A549 (cell line): Measurements from ENCODE around the gene FGF5. TPM values are rescaled to one million over a fixed set of nuclear protein-coding genes. Genes with fewer than 3 reads are reported as not detected.

Experiments
- ATAC-seq, 2 experiments: fragments of 200-7000 bp in 1 of 2; fragments of >200 bp in 1 of 2; cut with Nextera tagmentation in 1 of 2; cut with Tn5 transposase in 1 of 2; 3 replicates each; pipeline versions ENCODE4 v1.8.0 to v1.9.1; 2018 to 2020; ENCODE audit warnings: mild to moderate bottlenecking in 1 of 2, moderate library complexity in 1 of 2
- CTCF ChIA-PET: fragments of 300-600 bp; sonication (Branson Sonifier 250); formaldehyde crosslinking; extraction: SDS; loops from one replicate; lab custom pipeline; 2021; ENCODE audit warnings: antibody characterized with exemption, inconsistent platforms; lab: Yijun Ruan, JAX
- POLR2A ChIA-PET: fragments of 350-600 bp; formaldehyde crosslinking; extraction: SDS; loops from one replicate; lab custom pipeline; 2021; ENCODE audit warnings: antibody characterized with exemption, inconsistent platforms; lab: Yijun Ruan, JAX
- DNase-seq, 2 experiments: peaks; one replicate each; pipeline versions ENCODE4 v3.0.0 to v3.0.0-alpha.2; 2011 to 2016; ENCODE audit warnings: low read depth in 1 of 2, low spot score in 1 of 2
- FAIRE-seq: peaks from 2 replicates; lab custom pipeline; 2011; peaks lifted over from hg19 to GRCh38; lab: Jason Lieb, UNC
- H3K27ac ChIP-seq, 2 experiments: fragments of >200 bp; sonication (Bioruptor Twin); formaldehyde crosslinking; 3 replicates each; pipeline ENCODE4 v1.5.1; 2016 to 2017
- H3K4me1 ChIP-seq: fragments of >200 bp; sonication (Bioruptor Twin); formaldehyde crosslinking; 3 replicates; pipeline ENCODE4 v1.6.1; 2016
- H3K4me2 ChIP-seq: fragments of >200 bp; sonication (Bioruptor Twin); formaldehyde crosslinking; 3 replicates; pipeline ENCODE4 v1.6.1; 2016
- H3K4me3 ChIP-seq: fragments of >200 bp; sonication (Bioruptor Twin); formaldehyde crosslinking; 3 replicates; pipeline ENCODE4 v1.5.1; 2016
- H3K9me3 ChIP-seq: fragments of >200 bp; sonication (Bioruptor Twin); formaldehyde crosslinking; 3 replicates; pipeline ENCODE4 v1.6.1; 2016
- CBX2 ChIP-seq: fragments of 200-600 bp; sonication (generic); IDR thresholded peaks from 2 replicates; pipeline ENCODE4 v1.6.1; 2016; ENCODE audit warnings: low read depth, mild to moderate bottlenecking, borderline replicate concordance
- CEBPB ChIP-seq, 2 experiments: fragments of >200 bp in 1 of 2; sonication (Bioruptor Twin) in 1 of 2; formaldehyde crosslinking in 1 of 2; IDR thresholded peaks; 2 replicates each; pipeline ENCODE4 v1.6.1; 2012 to 2016
- CHD4 ChIP-seq: fragments of 200-600 bp; sonication (generic); IDR thresholded peaks from 2 replicates; pipeline ENCODE4 v1.6.1; 2016; ENCODE audit warnings: antibody characterized with exemption, mild to moderate bottlenecking, borderline replicate concordance
- GATA3 ChIP-seq: IDR thresholded peaks from 2 replicates; pipeline ENCODE4 v1.6.1; 2012; ENCODE audit warnings: borderline replicate concordance
- HDAC2 ChIP-seq: fragments of 200-600 bp; sonication (generic); IDR thresholded peaks from 2 replicates; pipeline ENCODE4 v1.6.1; 2016
- HEYL ChIP-seq: fragments of 250-450 bp; sonication (Bioruptor Pico); IDR thresholded peaks from 2 replicates; pipeline ENCODE4 v1.8.0; 2021; ENCODE audit warnings: mild to moderate bottlenecking, moderate library complexity
- HOXA7 ChIP-seq: fragments of 250-450 bp; sonication (Bioruptor Pico); IDR thresholded peaks from 2 replicates; pipeline ENCODE4 v1.5.0; 2020; ENCODE audit warnings: mild to moderate bottlenecking, moderate library complexity
- HOXB13 ChIP-seq: fragments of 250-450 bp; sonication (Bioruptor Pico); IDR thresholded peaks from 2 replicates; pipeline ENCODE4 v1.5.0; 2020; ENCODE audit warnings: low read depth, mild to moderate bottlenecking, moderate library complexity
- HOXB5 ChIP-seq: fragments of 250-450 bp; sonication (Bioruptor Pico); IDR thresholded peaks from 2 replicates; pipeline ENCODE4 v1.5.0; 2020; ENCODE audit warnings: mild to moderate bottlenecking, moderate library complexity
- KDM1A ChIP-seq: fragments of 200-600 bp; sonication (generic); IDR thresholded peaks from 2 replicates; pipeline ENCODE4 v1.6.1; 2016; ENCODE audit warnings: low read depth, mild to moderate bottlenecking
- MAZ ChIP-seq: fragments of 150-350 bp; IDR thresholded peaks from 2 replicates; pipeline ENCODE4 v1.6.1; 2014; ENCODE audit warnings: antibody characterized with exemption, low read depth, low read length, borderline replicate concordance
- NPAS2 ChIP-seq: fragments of 250-450 bp; sonication (Bioruptor Pico); IDR thresholded peaks from 2 replicates; pipeline ENCODE4 v1.8.0; 2022; ENCODE audit warnings: mild to moderate bottlenecking, moderate library complexity, borderline replicate concordance
- PBX3 ChIP-seq: IDR thresholded peaks from 2 replicates; pipeline ENCODE4 v1.6.1; 2012
- PHF8 ChIP-seq: fragments of 200-600 bp; sonication (generic); IDR thresholded peaks from 2 replicates; pipeline ENCODE4 v1.6.1; 2016; ENCODE audit warnings: low read depth, mild to moderate bottlenecking, antibody characterized with exemption, moderate library complexity, borderline replicate concordance
- RNF2 ChIP-seq: fragments of 200-600 bp; sonication (generic); IDR thresholded peaks from 2 replicates; pipeline ENCODE4 v1.6.1; 2016; ENCODE audit warnings: low read depth, mild to moderate bottlenecking, antibody characterized with exemption, moderate library complexity, borderline replicate concordance
- SREBF2 ChIP-seq: fragments of 450-650 bp; IDR thresholded peaks from 2 replicates; pipeline ENCODE4 v1.6.1; 2014; ENCODE audit warnings: mild to moderate bottlenecking, moderate library complexity
- TP53 ChIP-seq: fragments of 250-450 bp; sonication (Bioruptor Pico); IDR thresholded peaks from 2 replicates; pipeline ENCODE4 v1.5.0; 2021; ENCODE audit warnings: mild to moderate bottlenecking, moderate library complexity
- ZFP36 ChIP-seq: fragments of 450-650 bp; IDR thresholded peaks from 2 replicates; pipeline ENCODE4 v1.6.1; 2014; ENCODE audit warnings: borderline replicate concordance; ENCODE audit not compliant: partially characterized antibody
- WGBS: methylation state at CpG from one replicate; pipeline ENCODE4 v1.1.6; 2017; ENCODE audit errors: missing lambda C conversion rate; 5-methylcytosine and 5-hydroxymethylcytosine counted together
- polyA plus RNA-seq, 4 experiments: library from polyadenylated mRNA; depleted of rRNA in 3 of 4; stranded (reverse); fragments of >200 nt; fragmentation: RNase III in 1 of 4; extraction: RNeasy Plus Mini Kit Qiagen cat#74134 plus additional on column Dnase treatment in 1 of 4; gene quantifications; 2 replicates in 3 of 4; 3 replicates in 1 of 4; pipeline ENCODE4 v1.2.3, GENCODE V29; 2011 to 2017
- TF ChIP-seq, protein P1 (sequence below): fragments of >200 bp; sonication (Bioruptor Twin); formaldehyde crosslinking; IDR thresholded peaks from 2 replicates; pipeline ENCODE4 v1.6.1; 2016
- TF ChIP-seq, protein P2 (sequence below): fragments of 250-450 bp; sonication (Bioruptor Pico); IDR thresholded peaks from 2 replicates; pipeline ENCODE4 v1.5.0; 2020; ENCODE audit warnings: low read depth, mild to moderate bottlenecking, moderate library complexity
- TF ChIP-seq, protein P3 (sequence below): fragments of 200-600 bp; sonication (generic); IDR thresholded peaks from 2 replicates; pipeline ENCODE4 v1.6.1; 2016; ENCODE audit warnings: antibody characterized with exemption, mild to moderate bottlenecking, moderate library complexity
- TF ChIP-seq, protein P4 (sequence below): fragments of 150-350 bp; IDR thresholded peaks from 2 replicates; pipeline ENCODE4 v1.6.1; 2014; ENCODE audit warnings: low read depth, mild to moderate bottlenecking, low read length

The FGF5 gene
- polyA plus RNA-seq, 2 of the 4 experiments (the other 2 are of a cell fraction), result 0.21 TPM; not detected in 1

DNA sequence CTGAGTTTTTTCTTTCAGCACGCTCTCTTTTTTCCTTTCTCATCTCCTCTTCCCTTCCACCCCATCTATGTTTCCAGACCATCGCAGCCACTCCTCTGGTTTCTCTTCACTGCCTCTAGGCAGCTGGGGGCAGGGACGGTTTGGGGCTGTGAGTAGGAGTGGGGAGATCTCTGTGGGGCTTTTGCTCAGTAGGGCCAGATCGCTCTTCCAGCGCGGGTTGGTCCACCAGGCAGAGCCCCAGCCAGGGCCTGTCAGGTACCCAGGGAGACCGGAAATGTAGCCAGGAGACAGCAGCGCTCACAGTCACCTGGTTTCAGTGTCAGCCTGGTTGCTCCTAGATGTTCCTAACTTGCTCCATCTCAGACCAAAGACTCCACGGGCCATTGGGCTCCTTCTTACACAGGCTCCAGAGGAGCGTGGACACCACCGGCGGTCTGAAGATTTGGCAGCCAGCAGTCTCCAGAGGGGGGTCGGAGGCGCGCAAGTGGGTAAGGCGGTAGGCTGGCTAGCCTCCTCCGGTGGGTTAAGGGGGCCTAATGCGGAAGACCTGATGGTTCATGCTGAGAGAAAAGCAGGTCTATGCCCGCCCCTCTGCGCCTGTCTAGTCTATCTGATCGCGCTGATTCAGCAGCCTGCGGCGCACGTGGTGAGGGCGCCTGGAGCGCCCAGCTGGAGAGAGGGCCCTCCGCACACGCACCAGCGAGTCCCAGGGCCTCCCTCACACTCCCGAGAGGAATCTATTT lies 1.8 kb downstream of the FGF5 start (continued):
- TF ChIP-seq CHD4, result no peak
- no peak for TF ChIP-seq NPAS2

DNA sequence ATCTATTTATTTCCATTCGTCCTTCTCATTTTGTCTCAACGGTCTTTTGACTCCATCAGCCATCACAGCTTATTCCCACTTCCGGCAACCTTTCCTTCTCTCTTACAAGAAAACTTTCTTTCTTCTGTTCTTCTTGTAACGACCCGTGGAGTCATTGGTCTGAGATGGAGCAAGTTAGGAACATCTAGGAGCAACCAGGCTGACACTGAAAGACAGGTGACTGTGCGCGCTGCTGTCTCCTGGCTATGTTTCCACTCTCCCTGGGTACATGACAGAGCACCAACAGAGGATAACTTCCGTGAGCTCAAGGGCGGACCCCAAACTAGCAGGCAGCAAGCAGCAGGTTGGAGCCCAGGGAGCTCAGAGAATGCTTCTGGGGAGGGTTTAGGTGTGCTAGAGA lies 2.5 kb downstream of the FGF5 start:
- no peak for TF ChIP-seq HOXB13
- TF ChIP-seq PBX3, result no peak
- TF ChIP-seq, protein P1, sequence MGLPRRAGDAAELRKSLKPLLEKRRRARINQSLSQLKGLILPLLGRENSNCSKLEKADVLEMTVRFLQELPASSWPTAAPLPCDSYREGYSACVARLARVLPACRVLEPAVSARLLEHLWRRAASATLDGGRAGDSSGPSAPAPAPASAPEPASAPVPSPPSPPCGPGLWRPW, result no peak
- TF ChIP-seq MAZ, result no peak
- TF ChIP-seq HOXB5 (CRISPR knock-in tag), result no peak
- no peak for TF ChIP-seq CEBPB (IDR thresholded peaks at IDR 0.05)
- no peak for TF ChIP-seq GATA3
- no peak for TF ChIP-seq ZFP36
- TF ChIP-seq TP53 (CRISPR knock-in tag), result no peak
- no peak for TF ChIP-seq KDM1A
- TF ChIP-seq, protein P2, sequence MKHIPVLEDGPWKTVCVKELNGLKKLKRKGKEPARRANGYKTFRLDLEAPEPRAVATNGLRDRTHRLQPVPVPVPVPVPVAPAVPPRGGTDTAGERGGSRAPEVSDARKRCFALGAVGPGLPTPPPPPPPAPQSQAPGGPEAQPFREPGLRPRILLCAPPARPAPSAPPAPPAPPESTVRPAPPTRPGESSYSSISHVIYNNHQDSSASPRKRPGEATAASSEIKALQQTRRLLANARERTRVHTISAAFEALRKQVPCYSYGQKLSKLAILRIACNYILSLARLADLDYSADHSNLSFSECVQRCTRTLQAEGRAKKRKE (CRISPR knock-in tag), result no peak
- no peak for TF ChIP-seq RNF2
- no peak for TF ChIP-seq HDAC2
- TF ChIP-seq HOXA7 (CRISPR knock-in tag), result no peak
- TF ChIP-seq, protein P3, sequence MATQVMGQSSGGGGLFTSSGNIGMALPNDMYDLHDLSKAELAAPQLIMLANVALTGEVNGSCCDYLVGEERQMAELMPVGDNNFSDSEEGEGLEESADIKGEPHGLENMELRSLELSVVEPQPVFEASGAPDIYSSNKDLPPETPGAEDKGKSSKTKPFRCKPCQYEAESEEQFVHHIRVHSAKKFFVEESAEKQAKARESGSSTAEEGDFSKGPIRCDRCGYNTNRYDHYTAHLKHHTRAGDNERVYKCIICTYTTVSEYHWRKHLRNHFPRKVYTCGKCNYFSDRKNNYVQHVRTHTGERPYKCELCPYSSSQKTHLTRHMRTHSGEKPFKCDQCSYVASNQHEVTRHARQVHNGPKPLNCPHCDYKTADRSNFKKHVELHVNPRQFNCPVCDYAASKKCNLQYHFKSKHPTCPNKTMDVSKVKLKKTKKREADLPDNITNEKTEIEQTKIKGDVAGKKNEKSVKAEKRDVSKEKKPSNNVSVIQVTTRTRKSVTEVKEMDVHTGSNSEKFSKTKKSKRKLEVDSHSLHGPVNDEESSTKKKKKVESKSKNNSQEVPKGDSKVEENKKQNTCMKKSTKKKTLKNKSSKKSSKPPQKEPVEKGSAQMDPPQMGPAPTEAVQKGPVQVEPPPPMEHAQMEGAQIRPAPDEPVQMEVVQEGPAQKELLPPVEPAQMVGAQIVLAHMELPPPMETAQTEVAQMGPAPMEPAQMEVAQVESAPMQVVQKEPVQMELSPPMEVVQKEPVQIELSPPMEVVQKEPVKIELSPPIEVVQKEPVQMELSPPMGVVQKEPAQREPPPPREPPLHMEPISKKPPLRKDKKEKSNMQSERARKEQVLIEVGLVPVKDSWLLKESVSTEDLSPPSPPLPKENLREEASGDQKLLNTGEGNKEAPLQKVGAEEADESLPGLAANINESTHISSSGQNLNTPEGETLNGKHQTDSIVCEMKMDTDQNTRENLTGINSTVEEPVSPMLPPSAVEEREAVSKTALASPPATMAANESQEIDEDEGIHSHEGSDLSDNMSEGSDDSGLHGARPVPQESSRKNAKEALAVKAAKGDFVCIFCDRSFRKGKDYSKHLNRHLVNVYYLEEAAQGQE, result no peak
- TF ChIP-seq HEYL, result no peak
- TF ChIP-seq CBX2, result no peak
- TF ChIP-seq PHF8, result no peak
- TF ChIP-seq, protein P4, sequence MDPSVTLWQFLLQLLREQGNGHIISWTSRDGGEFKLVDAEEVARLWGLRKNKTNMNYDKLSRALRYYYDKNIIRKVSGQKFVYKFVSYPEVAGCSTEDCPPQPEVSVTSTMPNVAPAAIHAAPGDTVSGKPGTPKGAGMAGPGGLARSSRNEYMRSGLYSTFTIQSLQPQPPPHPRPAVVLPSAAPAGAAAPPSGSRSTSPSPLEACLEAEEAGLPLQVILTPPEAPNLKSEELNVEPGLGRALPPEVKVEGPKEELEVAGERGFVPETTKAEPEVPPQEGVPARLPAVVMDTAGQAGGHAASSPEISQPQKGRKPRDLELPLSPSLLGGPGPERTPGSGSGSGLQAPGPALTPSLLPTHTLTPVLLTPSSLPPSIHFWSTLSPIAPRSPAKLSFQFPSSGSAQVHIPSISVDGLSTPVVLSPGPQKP, result no peak
- TF ChIP-seq SREBF2, result no peak
- ChIA-PET CTCF (no interaction called here), POLR2A (no interaction called here)
- Histone ChIP-seq H3K9me3 (no peaks in the 10 kb centered on the region), H3K4me3 (no peak overlapping the region), H3K27ac (no peak overlapping the region), H3K4me1 (no peaks in the 10 kb centered on the region), H3K4me2 (no peak overlapping the region)
- ATAC-seq, result no peak
- DNase-seq, result no peak
- FAIRE-seq, result no peak
- 86% methylated on average over 9 of the region's 9 CpGs for WGBS
